AG04450 (cell line): ENCODE results near the gene ANKRD42. TPM values are rescaled to one million over a fixed set of nuclear protein-coding genes. Genes with fewer than 3 reads are reported as not detected.

Experiments
- CTCF ChIA-PET: fragments of 300-600, 350-600 bp; formaldehyde crosslinking; extraction: SDS; loops from one replicate; lab custom pipeline; 2022; ENCODE audit warnings: antibody characterized with exemption, inconsistent platforms; lab: Charles Lee
- POLR2A ChIA-PET: fragments of 350-600 bp; formaldehyde crosslinking; extraction: SDS; loops from one replicate; lab custom pipeline; 2021; ENCODE audit warnings: antibody characterized with exemption, inconsistent platforms; lab: Yijun Ruan, JAX
- DNase-seq: peaks from one replicate; pipeline ENCODE4 v3.0.0-alpha.2; 2011; ENCODE audit warnings: low read depth, low spot score
- H3K27ac ChIP-seq: one replicate; pipeline ENCODE4 v1.5.1; 2012; ENCODE audit warnings: low read depth, low read length, control low read depth
- H3K27me3 ChIP-seq: one replicate; pipeline ENCODE4 v1.6.0; 2012; ENCODE audit warnings: low read length; ENCODE audit not compliant: control insufficient read depth, insufficient read depth
- H3K4me3 ChIP-seq: 2 replicates; pipeline ENCODE4 v1.5.1; 2011; ENCODE audit warnings: mild to moderate bottlenecking, low read depth, low read length, control low read depth
- H3K9me3 ChIP-seq: 2 replicates; pipeline ENCODE4 v1.5.1; 2012; ENCODE audit warnings: low read length; ENCODE audit not compliant: control insufficient read depth, insufficient read depth
- polyA plus RNA-seq: library from polyadenylated mRNA; depleted of rRNA; stranded (reverse); fragments of >200 nt; gene quantifications from 2 replicates; pipeline ENCODE4 v1.2.3, GENCODE V29; 2011
- TF ChIP-seq, protein P1 (sequence below): IDR thresholded peaks from 2 replicates; pipeline ENCODE4 v1.5.1; 2011; ENCODE audit warnings: low read depth, low read length, control low read depth, inconsistent platforms

The ANKRD42 gene
- polyA plus RNA-seq, 1 experiment, result 8.6 TPM

- no peak overlapping the region for H3K4me3 ChIP-seq
Observed at GRCh38 chr11:83161610-83162199, 31.8 kb upstream of the ANKRD42 start.

GRCh38 chr11:83162377-83162776 is 31.1 kb upstream of the ANKRD42 start:
- no peak overlapping the region for H3K27ac ChIP-seq
- no peaks in the 10 kb centered on the region; the same call in 1 of the 2 replicates for H3K9me3 ChIP-seq
- no peak for DNase-seq
- CTCF ChIA-PET, result interaction anchor here (0.5 to 0.9 kb wide), 2 partner anchors 261 to 295 kb away, joined by 3 read pairs; partner anchors contain the start of gene DDIAS
- no peak overlapping the region for H3K4me3 ChIP-seq
- TF ChIP-seq, protein P1, sequence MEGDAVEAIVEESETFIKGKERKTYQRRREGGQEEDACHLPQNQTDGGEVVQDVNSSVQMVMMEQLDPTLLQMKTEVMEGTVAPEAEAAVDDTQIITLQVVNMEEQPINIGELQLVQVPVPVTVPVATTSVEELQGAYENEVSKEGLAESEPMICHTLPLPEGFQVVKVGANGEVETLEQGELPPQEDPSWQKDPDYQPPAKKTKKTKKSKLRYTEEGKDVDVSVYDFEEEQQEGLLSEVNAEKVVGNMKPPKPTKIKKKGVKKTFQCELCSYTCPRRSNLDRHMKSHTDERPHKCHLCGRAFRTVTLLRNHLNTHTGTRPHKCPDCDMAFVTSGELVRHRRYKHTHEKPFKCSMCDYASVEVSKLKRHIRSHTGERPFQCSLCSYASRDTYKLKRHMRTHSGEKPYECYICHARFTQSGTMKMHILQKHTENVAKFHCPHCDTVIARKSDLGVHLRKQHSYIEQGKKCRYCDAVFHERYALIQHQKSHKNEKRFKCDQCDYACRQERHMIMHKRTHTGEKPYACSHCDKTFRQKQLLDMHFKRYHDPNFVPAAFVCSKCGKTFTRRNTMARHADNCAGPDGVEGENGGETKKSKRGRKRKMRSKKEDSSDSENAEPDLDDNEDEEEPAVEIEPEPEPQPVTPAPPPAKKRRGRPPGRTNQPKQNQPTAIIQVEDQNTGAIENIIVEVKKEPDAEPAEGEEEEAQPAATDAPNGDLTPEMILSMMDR, result no peak
- POLR2A ChIA-PET, result no interaction called here
- H3K27me3 ChIP-seq, result no peaks in the 10 kb centered on the region

More at GRCh38 chr11:83161610-83162199, 31.8 kb upstream of the ANKRD42 start:
- Histone ChIP-seq H3K9me3 (no peaks in the 10 kb centered on the region; the same call in 1 of the 2 replicates), H3K27me3 (no peaks in the 10 kb centered on the region), H3K27ac (no peak overlapping the region)
- DNase-seq, result no peak
- POLR2A ChIA-PET, result no interaction called here
- CTCF ChIA-PET, result interaction anchor here (0.5 to 0.9 kb wide), 2 partner anchors 260 to 294 kb away, joined by 3 read pairs; partner anchors contain the start of gene DDIAS
- TF ChIP-seq, protein P1, result no peak

DNA sequence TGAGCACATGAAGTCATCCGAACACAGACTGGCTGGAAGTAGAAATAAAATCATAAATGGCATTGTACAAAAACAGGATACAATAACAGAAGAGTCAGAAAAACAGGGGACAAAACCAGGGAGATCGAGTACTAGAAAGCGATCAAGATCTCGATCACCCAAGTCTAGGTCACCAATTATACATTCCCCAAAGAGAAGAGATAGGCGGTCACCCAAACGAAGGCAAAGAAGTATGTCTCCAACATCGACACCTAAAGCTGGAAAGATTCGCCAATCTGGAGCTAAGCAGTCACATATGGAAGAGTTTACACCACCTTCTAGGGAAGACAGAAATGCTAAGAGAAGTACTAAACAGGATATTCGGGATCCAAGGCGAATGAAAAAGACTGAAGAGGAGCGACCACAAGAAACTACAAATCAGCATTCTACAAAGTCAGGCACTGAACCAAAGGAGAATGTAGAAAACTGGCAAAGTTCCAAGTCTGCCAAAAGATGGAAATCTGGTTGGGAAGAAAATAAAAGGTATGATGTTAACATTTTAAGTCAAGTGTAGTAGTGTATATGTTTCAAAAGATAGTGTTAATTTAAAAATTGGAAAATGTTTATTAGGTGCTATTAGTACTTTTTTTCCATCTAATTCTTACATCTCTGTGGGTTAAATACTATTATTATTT is 27.2 kb upstream of the ANKRD42 start:
- no peak overlapping the region for H3K4me3 ChIP-seq
- no peak for DNase-seq
- TF ChIP-seq, protein P1, result no peak
- CTCF ChIA-PET, result no interaction called here
- no peaks in the 10 kb centered on the region for H3K27me3 ChIP-seq
- H3K9me3 ChIP-seq, result no peaks in the 10 kb centered on the region
- POLR2A ChIA-PET, result interaction anchor here (0.6 kb wide), 1 partner anchor 10 kb away, joined by 5 read pairs; the partner anchor contains the start of gene PCF11
- H3K27ac ChIP-seq, result no peak overlapping the region

DNA sequence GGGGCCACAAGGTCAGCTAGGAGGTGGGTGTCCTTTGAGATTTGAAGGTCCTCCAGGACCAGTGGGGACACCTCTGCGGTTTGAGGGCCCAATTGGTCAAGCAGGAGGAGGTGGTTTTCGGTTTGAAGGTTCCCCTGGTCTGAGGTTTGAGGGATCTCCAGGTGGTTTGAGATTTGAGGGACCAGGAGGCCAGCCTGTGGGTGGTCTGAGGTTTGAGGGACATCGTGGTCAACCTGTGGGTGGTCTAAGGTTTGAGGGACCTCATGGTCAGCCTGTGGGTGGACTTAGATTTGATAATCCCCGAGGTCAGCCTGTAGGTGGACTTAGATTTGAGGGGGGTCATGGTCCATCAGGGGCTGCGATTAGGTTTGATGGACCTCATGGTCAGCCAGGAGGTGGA is 24.8 kb upstream of the ANKRD42 start:
- TF ChIP-seq, protein P1, result no peak
- H3K4me3 ChIP-seq, result no peak overlapping the region
- H3K27ac ChIP-seq, result no peak overlapping the region
- ChIA-PET CTCF (no interaction called here), POLR2A (no interaction called here)
- no peaks in the 10 kb centered on the region for H3K27me3 ChIP-seq
- no peak for DNase-seq
- H3K9me3 ChIP-seq, result no peaks in the 10 kb centered on the region

- CTCF ChIA-PET, result no interaction called here
- TF ChIP-seq, protein P1, result no peak
- Histone ChIP-seq H3K27ac (no peak overlapping the region), H3K9me3 (no peaks in the 10 kb centered on the region), H3K27me3 (no peaks in the 10 kb centered on the region), H3K4me3 (no peak overlapping the region)
- DNase-seq, result no peak
- POLR2A ChIA-PET, result no interaction called here
Observed at GRCh38 chr11:83170865-83171264, 22.6 kb upstream of the ANKRD42 start.
